CD14-positive monocyte (primary cell): Measurements from ENCODE around the gene DLK1. TPM values are rescaled to one million over a fixed set of nuclear protein-coding genes. Genes with fewer than 3 reads are reported as not detected.
A peak's percentile ranks its signal among the peaks of the same experiment; 100 is the strongest.

Source experiments
- DNase-seq, 3 donors: peaks; one replicate each; pipeline ENCODE4 v3.0.0-alpha.2; 2011 to 2022
- H2AFZ ChIP-seq: 2 replicates; pipeline ENCODE4 v1.6.0; 2012; ENCODE audit warnings: mild to moderate bottlenecking, low read depth, low read length, inconsistent platforms; ENCODE audit not compliant: insufficient read depth, poor library complexity, severe bottlenecking
- H3K27ac ChIP-seq, 2 donors: 1 replicate in 1 of 2; 2 replicates in 1 of 2; pipeline ENCODE4 v1.5.1; 2012 to 2013; ENCODE audit warnings: low read length in 2 of 2, control low read depth in 1 of 2, inconsistent platforms in 1 of 2, low read depth in 1 of 2, mild to moderate bottlenecking in 1 of 2
- H3K27me3 ChIP-seq, 2 donors: one replicate each; pipeline versions ENCODE4 v1.6.0 to v1.6.1; 2011 to 2013; ENCODE audit warnings: low read length in 2 of 2; ENCODE audit not compliant: control insufficient read depth in 2 of 2, insufficient read depth in 2 of 2
- H3K36me3 ChIP-seq, 2 donors: replicated peaks in 1 of 2; 1 replicate in 1 of 2; 2 replicates in 1 of 2; pipeline versions ENCODE4 v1.5.1 to v1.6.1; 2012 to 2013; ENCODE audit warnings: low read length in 2 of 2, control low read depth in 1 of 2, inconsistent platforms in 1 of 2, mild to moderate bottlenecking in 1 of 2; ENCODE audit not compliant: insufficient read depth in 2 of 2, control insufficient read depth in 1 of 2
- H3K4me1 ChIP-seq, 2 donors: 1 replicate in 1 of 2; 2 replicates in 1 of 2; pipeline versions ENCODE4 v1.5.1 to v1.6.1; 2012 to 2013; ENCODE audit warnings: low read length in 2 of 2, control low read depth in 1 of 2, inconsistent platforms in 1 of 2, mild to moderate bottlenecking in 1 of 2, moderate library complexity in 1 of 2; ENCODE audit not compliant: insufficient read depth in 2 of 2, control insufficient read depth in 1 of 2
- H3K4me2 ChIP-seq: replicated peaks from 2 replicates; pipeline ENCODE3; 2012; ENCODE audit warnings: low read length, moderate library complexity, mild to moderate bottlenecking; ENCODE audit not compliant: poor library complexity, severe bottlenecking; ENCODE audit errors: extremely low read depth
- H3K4me3 ChIP-seq, 3 experiments: fragments of 200-600 bp in 1 of 3; sonication (generic) in 1 of 3; replicated peaks in 1 of 3; 1 replicate in 2 of 3; 2 replicates in 1 of 3; pipeline ENCODE4 v1.5.1; 2011 to 2013; ENCODE audit warnings: low read length in 3 of 3, mild to moderate bottlenecking in 3 of 3, control low read depth in 2 of 3, low read depth in 2 of 3, inconsistent platforms in 1 of 3, moderate library complexity in 1 of 3
- H3K79me2 ChIP-seq: 2 replicates; pipeline ENCODE4 v1.6.0; 2012; ENCODE audit warnings: mild to moderate bottlenecking, control low read depth, inconsistent platforms, low read length, moderate library complexity; ENCODE audit not compliant: insufficient read depth
- H3K9ac ChIP-seq: 2 replicates; pipeline ENCODE4 v1.6.0; 2017; ENCODE audit warnings: low read length, mild to moderate bottlenecking; ENCODE audit not compliant: insufficient read depth, poor library complexity, severe bottlenecking
- H3K9me3 ChIP-seq, 2 donors: replicated peaks in 1 of 2; 1 replicate in 1 of 2; 2 replicates in 1 of 2; pipeline versions ENCODE4 v1.5.1 to v1.6.1; 2012 to 2013; ENCODE audit warnings: low read length in 2 of 2, control low read depth in 1 of 2; ENCODE audit not compliant: control insufficient read depth in 1 of 2, insufficient read depth in 1 of 2
- H4K20me1 ChIP-seq: 2 replicates; pipeline ENCODE4 v1.6.0; 2012; ENCODE audit warnings: mild to moderate bottlenecking, low read length, control low read depth, moderate library complexity; ENCODE audit not compliant: insufficient read depth
- H3K27ac Mint-ChIP-seq, 7 donors: one replicate each; pipeline ENCODE4 v1.8.0; 2020; ENCODE audit warnings: mild to moderate bottlenecking in 7 of 7, mixed read lengths in 7 of 7, moderate library complexity in 6 of 7, inconsistent platforms in 2 of 7
- H3K27me3 Mint-ChIP-seq, 3 donors: one replicate each; pipeline ENCODE4 v1.8.0; 2021 to 2022; ENCODE audit warnings: low read depth in 3 of 3, mild to moderate bottlenecking in 3 of 3, mixed read lengths in 3 of 3, moderate library complexity in 3 of 3, inconsistent platforms in 1 of 3
- H3K36me3 Mint-ChIP-seq, 2 donors: one replicate each; pipeline ENCODE4 v1.8.0; 2020; ENCODE audit warnings: mixed read lengths in 2 of 2, inconsistent platforms in 1 of 2, mild to moderate bottlenecking in 1 of 2
- H3K4me1 Mint-ChIP-seq: one replicate; pipeline ENCODE4 v1.8.0; 2020; ENCODE audit warnings: mild to moderate bottlenecking, mixed read lengths
- H3K4me3 Mint-ChIP-seq, 2 donors: one replicate each; pipeline ENCODE4 v1.8.0; 2020; ENCODE audit warnings: mild to moderate bottlenecking in 2 of 2, mixed read lengths in 2 of 2, moderate library complexity in 1 of 2
- H3K9me3 Mint-ChIP-seq, 7 donors: one replicate each; pipeline ENCODE4 v1.8.0; 2020 to 2022; ENCODE audit warnings: mixed read lengths in 7 of 7, mild to moderate bottlenecking in 6 of 7, moderate library complexity in 6 of 7, inconsistent platforms in 2 of 7
- CTCF ChIP-seq: fragments of 200-600 bp; IDR thresholded peaks from one replicate; pipeline ENCODE4 v1.8.0; 2022; ENCODE audit warnings: antibody characterized with exemption, mild to moderate bottlenecking
- WGBS: methylation state at CpG from one replicate; pipeline ENCODE4 v1.1.5; 2013; ENCODE audit warnings: missing lambda C conversion rate; ENCODE audit not compliant: insufficient coverage; 5-methylcytosine and 5-hydroxymethylcytosine counted together
- intact Hi-C, 2 donors: fragments of 100-400 bp; cut with micrococcal nuclease; formaldehyde crosslinking; loops; one replicate each; pipeline versions ENCODE4 v1.15.0 to v1.15.1; 2023
- polyA plus RNA-seq, 3 donors: library from polyadenylated mRNA; depleted of rRNA in 1 of 3; unstranded in 2 of 3; stranded (reverse) in 1 of 3; fragments of 300-500 nt in 2 of 3; fragments of >200 nt in 1 of 3; fragmentation: Illumina TruSeq in 2 of 3; gene quantifications; 1 replicate in 2 of 3; 2 replicates in 1 of 3; pipeline ENCODE4 v1.2.3, GENCODE V29; 2012 to 2021

Gene DLK1
- polyA plus RNA-seq, 3 donors = 0.04 TPM; not detected in 2

DNA sequence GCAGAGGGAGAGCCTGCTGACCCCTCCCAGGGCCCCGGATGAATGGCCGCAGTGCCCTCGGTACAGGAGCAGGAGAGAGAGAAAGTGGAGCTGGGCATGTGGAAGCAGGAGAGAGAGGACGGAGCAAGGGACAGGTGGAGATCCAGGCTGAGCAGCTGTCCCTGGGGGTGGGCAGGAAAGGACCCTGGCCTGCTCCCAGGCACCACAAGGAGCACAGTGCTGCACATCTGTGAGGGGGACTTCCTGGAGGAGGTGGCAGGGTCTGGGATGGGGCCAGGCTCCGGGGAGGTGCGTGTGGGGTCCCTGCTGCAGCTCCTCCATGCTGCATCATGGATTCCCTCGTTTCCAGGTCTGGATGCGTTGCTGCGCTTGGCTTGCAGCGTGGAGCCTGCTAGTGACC, 13.0 kb upstream of the DLK1 start:
- peaks cover 52% of the 10 kb centered on the region for H3K4me1 Mint-ChIP-seq
- H2AFZ ChIP-seq = peak overlapping the region; percentile 81
- H3K9me3 ChIP-seq = no peaks in the 10 kb centered on the region
- no peak overlapping the region for H3K4me3 ChIP-seq
- H3K27me3 ChIP-seq = no peaks in the 10 kb centered on the region
- H3K9me3 Mint-ChIP-seq = peaks cover 0 to 4% (median 0%) of the 10 kb centered on the region in 7 donors
- intact Hi-C loops = no loop called here
- H3K27ac Mint-ChIP-seq = peak overlapping the region in 1 of 7 donors; percentile 68
- no peak for TF ChIP-seq CTCF
- peak overlapping the region; percentile 15 for H3K9ac ChIP-seq
- peaks cover 38 to 43% of the 10 kb centered on the region in 2 donors for H3K4me1 ChIP-seq
- no peak overlapping the region for H3K4me2 ChIP-seq
- no peak overlapping the region for H3K27ac ChIP-seq
- no peaks in the 10 kb centered on the region for H3K36me3 ChIP-seq
- peak overlapping the region; percentile 39 to 60 for H3K4me3 Mint-ChIP-seq
- H3K36me3 Mint-ChIP-seq = no peaks in the 10 kb centered on the region
- H3K79me2 ChIP-seq = no peaks in the 10 kb centered on the region
- WGBS = 50% methylated on average over 9 of the region's 10 CpGs
- no peak for DNase-seq
- H4K20me1 ChIP-seq = no peaks in the 10 kb centered on the region
- H3K27me3 Mint-ChIP-seq = peaks cover 6 to 8% (median 8%) of the 10 kb centered on the region in 3 donors

DNA sequence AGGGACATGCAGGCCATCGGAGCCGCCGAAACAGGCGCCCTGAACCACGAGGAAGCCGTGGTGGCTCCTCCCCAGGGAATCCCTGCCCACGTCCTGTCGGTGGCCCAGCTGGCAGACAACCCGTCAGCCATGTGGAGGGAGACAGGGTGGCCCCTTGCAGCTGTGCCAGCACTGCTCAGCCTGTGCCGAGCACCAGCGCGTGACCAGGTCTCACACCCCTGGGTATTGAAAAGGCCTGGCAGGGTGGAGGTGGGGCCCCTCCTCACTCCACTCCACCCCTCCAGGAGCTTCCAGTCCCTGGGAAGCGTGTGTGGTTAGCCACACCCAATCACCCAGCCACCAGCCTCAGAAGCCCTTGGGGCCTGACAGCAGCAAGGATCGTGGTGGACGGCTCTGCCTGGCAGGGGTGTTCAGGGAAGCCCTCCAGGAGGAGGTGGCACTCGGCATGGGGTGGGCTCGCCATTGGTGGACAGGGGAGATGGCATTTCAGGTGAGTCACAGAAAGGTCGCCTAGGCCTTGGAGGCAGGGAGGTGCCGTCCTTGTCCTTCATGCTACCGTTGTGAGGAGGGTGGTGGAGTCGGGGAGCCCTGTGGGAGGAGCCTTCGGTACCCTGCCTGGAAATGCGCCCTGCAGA, 12.3 kb upstream of the DLK1 start:
- peak overlapping the region; percentile 15 for H3K9ac ChIP-seq
- intact Hi-C loops = no loop called here

More for the DNA sequence above, 12.3 kb upstream of the DLK1 start:
- H3K4me1 ChIP-seq = peaks cover 36 to 39% of the 10 kb centered on the region in 2 donors
- Mint-ChIP-seq H3K4me1 (peaks cover 51% of the 10 kb centered on the region), H3K27me3 (peaks cover 7 to 9% (median 8%) of the 10 kb centered on the region in 3 donors), H3K4me3 (peak overlapping the region in 1 of 2 donors; percentile 62), H3K9me3 (peaks cover 0 to 4% (median 0%) of the 10 kb centered on the region in 7 donors), H3K27ac (no peak overlapping the region), H3K36me3 (no peaks in the 10 kb centered on the region)
- H3K27me3 ChIP-seq = no peaks in the 10 kb centered on the region
- H4K20me1 ChIP-seq = no peaks in the 10 kb centered on the region
- 46% methylated on average over 18 of the region's 23 CpGs for WGBS
- H3K79me2 ChIP-seq = no peaks in the 10 kb centered on the region
- no peak overlapping the region for H3K4me2 ChIP-seq
- H2AFZ ChIP-seq = peak overlapping the region; percentile 81
- no peak overlapping the region for H3K27ac ChIP-seq
- H3K9me3 ChIP-seq = no peaks in the 10 kb centered on the region
- no peak for TF ChIP-seq CTCF
- H3K4me3 ChIP-seq = no peak overlapping the region
- DNase-seq = no peak
- H3K36me3 ChIP-seq = no peaks in the 10 kb centered on the region
